Measurements from ENCODE around the gene DUSP8. TPM values are rescaled to one million over a fixed set of nuclear protein-coding genes. Genes with fewer than 3 reads are reported as not detected.

DUSP8 gene
- total RNA-seq, 1 experiment from 2014 or later = 7.7 TPM

DNA sequence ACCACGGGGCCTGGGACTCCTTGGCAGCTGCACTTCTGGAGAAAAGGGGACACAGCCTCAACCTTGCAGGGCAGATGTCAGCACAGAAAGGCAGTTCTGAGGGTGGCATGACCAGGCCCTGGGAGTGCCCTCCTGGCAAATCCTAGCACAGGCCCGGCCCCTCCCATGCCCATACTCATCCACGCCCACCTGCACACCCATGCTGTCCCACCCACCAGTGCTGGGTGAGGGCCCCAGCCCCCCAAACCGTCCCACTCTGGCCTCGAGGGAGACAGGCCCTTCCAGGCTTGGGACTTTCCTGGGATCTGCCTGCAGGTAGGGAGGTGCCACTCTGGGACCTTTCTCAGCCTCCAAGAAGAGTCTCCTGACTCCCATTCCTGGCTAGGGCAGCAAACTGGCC is 10.1 kb downstream of the DUSP8 start:
- ChIA-PET POLR2A (no interaction called here), CTCF (no interaction called here)
- DNase-seq = no peak
- Mint-ChIP-seq H3K4me3 (ENCODE audit: unreplicated experiment) (no peak overlapping the region), H3K4me1 (ENCODE audit: low read depth, unreplicated experiment) (no peaks in the 10 kb centered on the region), H3K27ac (ENCODE audit: unreplicated experiment) (no peak overlapping the region), H3K9me3 (ENCODE audit: unreplicated experiment) (no peaks in the 10 kb centered on the region), H3K27me3 (ENCODE audit: insufficient read depth, unreplicated experiment) (no peaks in the 10 kb centered on the region), H3K36me3 (ENCODE audit: insufficient read depth, unreplicated experiment) (peaks cover 5% of the 10 kb centered on the region)
- TF ChIP-seq, protein P1, sequence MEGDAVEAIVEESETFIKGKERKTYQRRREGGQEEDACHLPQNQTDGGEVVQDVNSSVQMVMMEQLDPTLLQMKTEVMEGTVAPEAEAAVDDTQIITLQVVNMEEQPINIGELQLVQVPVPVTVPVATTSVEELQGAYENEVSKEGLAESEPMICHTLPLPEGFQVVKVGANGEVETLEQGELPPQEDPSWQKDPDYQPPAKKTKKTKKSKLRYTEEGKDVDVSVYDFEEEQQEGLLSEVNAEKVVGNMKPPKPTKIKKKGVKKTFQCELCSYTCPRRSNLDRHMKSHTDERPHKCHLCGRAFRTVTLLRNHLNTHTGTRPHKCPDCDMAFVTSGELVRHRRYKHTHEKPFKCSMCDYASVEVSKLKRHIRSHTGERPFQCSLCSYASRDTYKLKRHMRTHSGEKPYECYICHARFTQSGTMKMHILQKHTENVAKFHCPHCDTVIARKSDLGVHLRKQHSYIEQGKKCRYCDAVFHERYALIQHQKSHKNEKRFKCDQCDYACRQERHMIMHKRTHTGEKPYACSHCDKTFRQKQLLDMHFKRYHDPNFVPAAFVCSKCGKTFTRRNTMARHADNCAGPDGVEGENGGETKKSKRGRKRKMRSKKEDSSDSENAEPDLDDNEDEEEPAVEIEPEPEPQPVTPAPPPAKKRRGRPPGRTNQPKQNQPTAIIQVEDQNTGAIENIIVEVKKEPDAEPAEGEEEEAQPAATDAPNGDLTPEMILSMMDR (IDR thresholded peaks at IDR 0.05; ENCODE audit: insufficient read depth in 1 of 2, low read depth in 1 of 2, low read length in 1 of 2, severe bottlenecking in 1 of 2, unreplicated experiment in 1 of 2) = no peak
- BruUV-seq (replicated peaks) = no TSS peak
- no peaks in the 10 kb centered on the region for H3K9me3 ChIP-seq
- H3K4me3 ChIP-seq (ENCODE audit: low read depth, low read length) = no peak overlapping the region
- intact Hi-C loops (cut with micrococcal nuclease; ENCODE audit: unreplicated experiment) = no loop called here
- H3K36me3 ChIP-seq (ENCODE audit: control insufficient read depth, insufficient read depth, low read length) = no peaks in the 10 kb centered on the region
- H3K4me1 ChIP-seq = no peaks in the 10 kb centered on the region
- H3K27me3 ChIP-seq (replicated peaks; ENCODE audit: control insufficient read depth, insufficient read depth, low read length) = no peaks in the 10 kb centered on the region

DNA sequence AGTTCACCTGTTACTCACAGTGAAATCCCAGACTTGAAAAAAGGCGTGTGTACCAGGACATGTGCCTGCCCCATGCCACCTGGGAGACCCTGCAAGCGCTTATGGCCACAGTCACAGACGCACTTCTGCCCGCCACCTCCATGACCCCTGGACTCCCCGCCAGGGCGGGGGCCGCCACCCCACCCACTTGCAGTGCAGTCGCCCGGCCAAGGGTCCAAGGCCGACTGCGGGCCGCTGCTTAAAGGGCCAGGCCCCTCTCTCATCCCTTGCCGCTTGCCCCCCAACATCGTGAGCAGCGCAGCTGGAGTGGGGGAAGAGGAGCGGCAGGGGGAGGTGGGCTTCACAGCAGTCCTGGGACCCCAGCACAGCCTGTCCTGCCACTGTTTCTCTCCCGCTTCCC is 10.8 kb downstream of the DUSP8 start:
- no peaks in the 10 kb centered on the region for H3K9me3 Mint-ChIP-seq (ENCODE audit: unreplicated experiment)
- H3K36me3 ChIP-seq (ENCODE audit: control insufficient read depth, insufficient read depth, low read length) = no peaks in the 10 kb centered on the region
- ChIA-PET CTCF (no interaction called here), POLR2A (no interaction called here)
- H3K4me1 ChIP-seq = no peaks in the 10 kb centered on the region
- no peaks in the 10 kb centered on the region for H3K27me3 ChIP-seq (replicated peaks; ENCODE audit: control insufficient read depth, insufficient read depth, low read length)
- no peaks in the 10 kb centered on the region for H3K9me3 ChIP-seq
- intact Hi-C loops (cut with micrococcal nuclease; ENCODE audit: unreplicated experiment) = no loop called here
- H3K4me1 Mint-ChIP-seq (ENCODE audit: low read depth, unreplicated experiment) = no peaks in the 10 kb centered on the region
- no peak for DNase-seq
- no peak overlapping the region for H3K4me3 ChIP-seq (ENCODE audit: low read depth, low read length)
- no peak overlapping the region for H3K4me3 Mint-ChIP-seq (ENCODE audit: unreplicated experiment)
- no TSS peak for BruUV-seq (replicated peaks)
- peaks cover 5% of the 10 kb centered on the region for H3K36me3 Mint-ChIP-seq (ENCODE audit: insufficient read depth, unreplicated experiment)
- H3K27ac Mint-ChIP-seq (ENCODE audit: unreplicated experiment) = no peak overlapping the region
- TF ChIP-seq, protein P1 (IDR thresholded peaks at IDR 0.05; ENCODE audit: insufficient read depth in 1 of 2, low read depth in 1 of 2, low read length in 1 of 2, severe bottlenecking in 1 of 2, unreplicated experiment in 1 of 2) = no peak
- no peaks in the 10 kb centered on the region for H3K27me3 Mint-ChIP-seq (ENCODE audit: insufficient read depth, unreplicated experiment)

- intact Hi-C loops (cut with micrococcal nuclease; ENCODE audit: unreplicated experiment) = no loop called here
- Histone ChIP-seq H3K9me3 (no peaks in the 10 kb centered on the region), H3K4me3 (ENCODE audit: low read depth, low read length) (no peak overlapping the region), H3K4me1 (no peaks in the 10 kb centered on the region), H3K27me3 (replicated peaks; ENCODE audit: control insufficient read depth, insufficient read depth, low read length) (no peaks in the 10 kb centered on the region), H3K36me3 (ENCODE audit: control insufficient read depth, insufficient read depth, low read length) (no peaks in the 10 kb centered on the region)
- H3K27ac Mint-ChIP-seq (ENCODE audit: unreplicated experiment) = no peak overlapping the region
- ChIA-PET CTCF (no interaction called here), POLR2A (no interaction called here)
- DNase-seq = no peak
- H3K4me1 Mint-ChIP-seq (ENCODE audit: low read depth, unreplicated experiment) = no peaks in the 10 kb centered on the region
- no TSS peak for BruUV-seq (replicated peaks)
- no peaks in the 10 kb centered on the region for H3K9me3 Mint-ChIP-seq (ENCODE audit: unreplicated experiment)
- no peak overlapping the region for H3K4me3 Mint-ChIP-seq (ENCODE audit: unreplicated experiment)
- no peaks in the 10 kb centered on the region for H3K27me3 Mint-ChIP-seq (ENCODE audit: insufficient read depth, unreplicated experiment)
- TF ChIP-seq, protein P1 (IDR thresholded peaks at IDR 0.05; ENCODE audit: insufficient read depth in 1 of 2, low read depth in 1 of 2, low read length in 1 of 2, severe bottlenecking in 1 of 2, unreplicated experiment in 1 of 2) = no peak
- peaks cover 5% of the 10 kb centered on the region for H3K36me3 Mint-ChIP-seq (ENCODE audit: insufficient read depth, unreplicated experiment)
Observed at GRCh38 chr11:1560649-1561251, 11.3 kb downstream of the DUSP8 start.

Data from Caco-2 (cell line).